ENCODE results near the gene USP5.

USP5 gene

GRCh38 chr12:6849976-6850560 lies 1.9 kb upstream of the USP5 start:
- TF ChIP-seq CTCF (IDR thresholded peaks at IDR 0.05; ENCODE audit: insufficient read depth, low read length, poor library complexity, severe bottlenecking) (no peak), EZH2phosphoT487 (conservative IDR thresholded peaks at IDR 0.05; ENCODE audit: low read length) (no peak)
- H3F3A ChIP-seq (ENCODE audit: insufficient read depth): peaks cover 5% of the 10 kb centered on the region; the same call in 1 of the 2 replicates
- no peak overlapping the region for H2AFZ ChIP-seq (ENCODE audit: low read depth, low read length, severe bottlenecking)
- H4K20me1 ChIP-seq (ENCODE audit: low read depth, low read length): no peaks in the 10 kb centered on the region
- peak overlapping the region; percentile 83 for H3K27ac ChIP-seq (ENCODE audit: low read depth, low read length)
- no peaks in the 10 kb centered on the region for H3K9me2 ChIP-seq (replicated peaks; ENCODE audit: insufficient read depth, low read length)
- peak overlapping the region; percentile 73 for H3K4me2 ChIP-seq (ENCODE audit: low read depth, low read length, poor library complexity, severe bottlenecking)
- H3K9me3 ChIP-seq (ENCODE audit: insufficient read depth, low read length): no peaks in the 10 kb centered on the region
- H3K79me2 ChIP-seq (ENCODE audit: insufficient read depth, low read length): peaks cover 38% of the 10 kb centered on the region
- H3K36me3 ChIP-seq (ENCODE audit: low read length): no peaks in the 10 kb centered on the region
- no peaks in the 10 kb centered on the region for H3K27me3 ChIP-seq (ENCODE audit: low read length)
- peak overlapping the region; percentile 93 for H3K9ac ChIP-seq (ENCODE audit: low read length)
- H3K4me3 ChIP-seq (ENCODE audit: insufficient read depth, low read length, poor library complexity, severe bottlenecking): peak overlapping the region; percentile 87

GRCh38 chr12:6850796-6851152 lies 1.2 kb upstream of the USP5 start:
- Histone ChIP-seq H3K9ac (ENCODE audit: low read length) (peak overlapping the region; percentile 93), H3K4me3 (ENCODE audit: insufficient read depth, low read length, poor library complexity, severe bottlenecking) (peak overlapping the region; percentile 87), H3F3A (ENCODE audit: insufficient read depth) (0 out of 2 replicates have a peak, but pooled peaks cover 4% of the 10 kb centered on the region), H3K9me2 (replicated peaks; ENCODE audit: insufficient read depth, low read length) (no peaks in the 10 kb centered on the region), H3K9me3 (ENCODE audit: insufficient read depth, low read length) (no peaks in the 10 kb centered on the region), H3K4me2 (ENCODE audit: low read depth, low read length, poor library complexity, severe bottlenecking) (peak overlapping the region; percentile 73), H3K27ac (ENCODE audit: low read depth, low read length) (peak overlapping the region; percentile 83), H4K20me1 (ENCODE audit: low read depth, low read length) (no peaks in the 10 kb centered on the region), H3K27me3 (ENCODE audit: low read length) (no peaks in the 10 kb centered on the region), H2AFZ (ENCODE audit: low read depth, low read length, severe bottlenecking) (peak overlapping the region; percentile 13), H3K36me3 (ENCODE audit: low read length) (no peaks in the 10 kb centered on the region), H3K79me2 (ENCODE audit: insufficient read depth, low read length) (peaks cover 40% of the 10 kb centered on the region)
- no peak for TF ChIP-seq CTCF (IDR thresholded peaks at IDR 0.05; ENCODE audit: insufficient read depth, low read length, poor library complexity, severe bottlenecking)
- no peak for TF ChIP-seq EZH2phosphoT487 (conservative IDR thresholded peaks at IDR 0.05; ENCODE audit: low read length)

GRCh38 chr12:6851153-6851920 lies 613 bp upstream of the USP5 start, which contains the start of gene CDCA3:
TSS of gene CDCA3 (minus strand) at chr12:6851286. CDS start at chr12:6850952, 334 bp downstream.
- H4K20me1 ChIP-seq (ENCODE audit: low read depth, low read length): no peaks in the 10 kb centered on the region
- H3K27me3 ChIP-seq (ENCODE audit: low read length): no peaks in the 10 kb centered on the region
- H3K27ac ChIP-seq (ENCODE audit: low read depth, low read length): peak within 1 kb of the TSS; percentile 83
- peak within 1 kb of the TSS; percentile 93 for H3K9ac ChIP-seq (ENCODE audit: low read length)
- 0 out of 2 replicates have a peak, but pooled peaks cover 4% of the 10 kb centered on the region for H3F3A ChIP-seq (ENCODE audit: insufficient read depth)
- H3K79me2 ChIP-seq (ENCODE audit: insufficient read depth, low read length): peaks cover 40% of the 10 kb centered on the region
- H3K4me2 ChIP-seq (ENCODE audit: low read depth, low read length, poor library complexity, severe bottlenecking): peak within 1 kb of the TSS; percentile 73
- H3K36me3 ChIP-seq (ENCODE audit: low read length): no peaks in the 10 kb centered on the region
- peak within 1 kb of the TSS; percentile 65 for H2AFZ ChIP-seq (ENCODE audit: low read depth, low read length, severe bottlenecking)
- no peaks in the 10 kb centered on the region for H3K9me2 ChIP-seq (replicated peaks; ENCODE audit: insufficient read depth, low read length)
- H3K4me3 ChIP-seq (ENCODE audit: insufficient read depth, low read length, poor library complexity, severe bottlenecking): peak within 1 kb of the TSS; percentile 87
- no peak for TF ChIP-seq CTCF (IDR thresholded peaks at IDR 0.05; ENCODE audit: insufficient read depth, low read length, poor library complexity, severe bottlenecking)
- TF ChIP-seq EZH2phosphoT487 (conservative IDR thresholded peaks at IDR 0.05; ENCODE audit: low read length): no peak
- H3K9me3 ChIP-seq (ENCODE audit: insufficient read depth, low read length): no peaks in the 10 kb centered on the region
